C4-2B (cell line): ENCODE results near the gene LRFN2.

Experiments
- ZFX ChIP-seq: fragments of 450-650 bp; IDR thresholded peaks from 2 replicates; pipeline ENCODE4 v1.6.1; 2017
- TF ChIP-seq, protein P1 (sequence below): fragments of 450-650 bp; conservative IDR thresholded peaks from 2 replicates; pipeline ENCODE4 v1.5.1; 2017; ENCODE audit warnings: mild to moderate bottlenecking

DNA sequence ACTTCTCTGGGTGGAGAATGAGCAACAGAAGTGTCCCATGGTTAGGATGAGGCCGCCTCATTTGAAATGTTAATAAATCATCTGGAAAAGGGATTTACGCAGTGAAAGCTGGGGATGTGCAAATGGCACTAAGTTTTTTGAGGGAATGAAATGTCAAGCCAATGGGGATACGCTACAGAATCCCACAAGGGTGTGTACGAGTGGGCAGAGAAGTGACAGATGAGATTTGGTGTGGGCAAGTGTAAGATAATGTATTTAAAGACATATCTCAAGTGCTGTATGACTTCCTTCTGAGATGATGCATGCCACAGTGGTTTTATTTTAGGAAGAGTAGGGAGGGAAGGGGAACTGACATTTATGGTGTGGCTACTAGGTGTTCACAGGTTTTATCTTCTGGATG, 100.6 kb downstream of the LRFN2 start:
- TF ChIP-seq, protein P1, sequence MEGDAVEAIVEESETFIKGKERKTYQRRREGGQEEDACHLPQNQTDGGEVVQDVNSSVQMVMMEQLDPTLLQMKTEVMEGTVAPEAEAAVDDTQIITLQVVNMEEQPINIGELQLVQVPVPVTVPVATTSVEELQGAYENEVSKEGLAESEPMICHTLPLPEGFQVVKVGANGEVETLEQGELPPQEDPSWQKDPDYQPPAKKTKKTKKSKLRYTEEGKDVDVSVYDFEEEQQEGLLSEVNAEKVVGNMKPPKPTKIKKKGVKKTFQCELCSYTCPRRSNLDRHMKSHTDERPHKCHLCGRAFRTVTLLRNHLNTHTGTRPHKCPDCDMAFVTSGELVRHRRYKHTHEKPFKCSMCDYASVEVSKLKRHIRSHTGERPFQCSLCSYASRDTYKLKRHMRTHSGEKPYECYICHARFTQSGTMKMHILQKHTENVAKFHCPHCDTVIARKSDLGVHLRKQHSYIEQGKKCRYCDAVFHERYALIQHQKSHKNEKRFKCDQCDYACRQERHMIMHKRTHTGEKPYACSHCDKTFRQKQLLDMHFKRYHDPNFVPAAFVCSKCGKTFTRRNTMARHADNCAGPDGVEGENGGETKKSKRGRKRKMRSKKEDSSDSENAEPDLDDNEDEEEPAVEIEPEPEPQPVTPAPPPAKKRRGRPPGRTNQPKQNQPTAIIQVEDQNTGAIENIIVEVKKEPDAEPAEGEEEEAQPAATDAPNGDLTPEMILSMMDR, result no peak
- TF ChIP-seq ZFX, result no peak
